Activated CD8-positive, alpha-beta memory T cell treated with anti-CD3 and anti-CD28 coated beads, Interleukin-2, amount 10 ng/mL, durations not matched to agents 7 days and 5 days (primary cell): ENCODE results near the gene RING1. TPM values are rescaled to one million over a fixed set of nuclear protein-coding genes. Genes with fewer than 3 reads are reported as not detected.
"Not testable (repeated sequence)": the region's sequence is repeated elsewhere in the genome, so short reads cannot be mapped to it uniquely, and the experiment has no call there.

Source experiments
- ATAC-seq: fragments of 150-1000 bp; cut with Tn5 transposase; one replicate; pipeline ENCODE4 v1.10.0; 2021; ENCODE audit warnings: moderate library complexity
- CTCF ChIA-PET: fragments of 350-600 bp; sonication (Branson Sonifier 250); formaldehyde crosslinking; loops from one replicate; lab custom pipeline; 2021; ENCODE audit warnings: antibody characterized with exemption; lab: Charles Lee
- DNase-seq: peaks from one replicate; pipeline ENCODE4 v3.0.0-alpha.2; 2020
- H3K27ac Mint-ChIP-seq: one replicate; pipeline ENCODE4 v1.8.0; 2021; ENCODE audit warnings: mild to moderate bottlenecking, mixed read lengths
- H3K27me3 Mint-ChIP-seq: one replicate; pipeline ENCODE4 v1.8.0; 2021; ENCODE audit warnings: mixed read lengths
- H3K36me3 Mint-ChIP-seq: one replicate; pipeline ENCODE4 v1.8.0; 2021; ENCODE audit warnings: mild to moderate bottlenecking, mixed read lengths
- H3K4me1 Mint-ChIP-seq: one replicate; pipeline ENCODE4 v1.8.0; 2021; ENCODE audit warnings: mixed read lengths
- H3K4me3 Mint-ChIP-seq: one replicate; pipeline ENCODE4 v1.8.0; 2021; ENCODE audit warnings: mild to moderate bottlenecking, moderate library complexity, mixed read lengths
- H3K9me3 Mint-ChIP-seq: one replicate; pipeline ENCODE4 v1.8.0; 2022; ENCODE audit warnings: low read depth, mixed read lengths
- total RNA-seq, 2 experiments: library from RNA; stranded (reverse); gene quantifications; one replicate each; pipeline ENCODE4 v1.2.3, GENCODE V29; 2021

The RING1 gene
- total RNA-seq, 2 experiments from 2014 or later: 32.6 to 37.8 TPM

GRCh38 chr6:33211136-33211535 lies 2.8 kb downstream of the RING1 start:
- no peak for ATAC-seq
- Mint-ChIP-seq H3K4me1 (peaks cover 36% of the 10 kb centered on the region), H3K27me3 (peaks cover 28% of the 10 kb centered on the region), H3K36me3 (peaks cover 18% of the 10 kb centered on the region), H3K27ac (no peak overlapping the region), H3K4me3 (no peak overlapping the region), H3K9me3 (no peaks in the 10 kb centered on the region)
- CTCF ChIA-PET: no interaction called here
- no peak for DNase-seq

- Mint-ChIP-seq H3K4me3 (no peak overlapping the region), H3K9me3 (no peaks in the 10 kb centered on the region), H3K4me1 (peaks cover 29% of the 10 kb centered on the region), H3K27ac (no peak overlapping the region), H3K36me3 (peaks cover 18% of the 10 kb centered on the region), H3K27me3 (peaks cover 28% of the 10 kb centered on the region)
- ATAC-seq: no peak
- no peak for DNase-seq
- CTCF ChIA-PET: no interaction called here
These were observed 3.5 kb downstream of the RING1 start for GRCh38 chr6:33211666-33212422.

- H3K27ac Mint-ChIP-seq: no peak overlapping the region
- H3K4me1 Mint-ChIP-seq: peaks cover 28% of the 10 kb centered on the region
- CTCF ChIA-PET: no interaction called here
- H3K4me3 Mint-ChIP-seq: no peak overlapping the region
- peaks cover 18% of the 10 kb centered on the region for H3K36me3 Mint-ChIP-seq
- ATAC-seq: no peak
- peaks cover 33% of the 10 kb centered on the region for H3K27me3 Mint-ChIP-seq
- no peaks in the 10 kb centered on the region for H3K9me3 Mint-ChIP-seq
- no peak for DNase-seq
These were observed 4.5 kb downstream of the RING1 start for GRCh38 chr6:33212857-33213165.

DNA sequence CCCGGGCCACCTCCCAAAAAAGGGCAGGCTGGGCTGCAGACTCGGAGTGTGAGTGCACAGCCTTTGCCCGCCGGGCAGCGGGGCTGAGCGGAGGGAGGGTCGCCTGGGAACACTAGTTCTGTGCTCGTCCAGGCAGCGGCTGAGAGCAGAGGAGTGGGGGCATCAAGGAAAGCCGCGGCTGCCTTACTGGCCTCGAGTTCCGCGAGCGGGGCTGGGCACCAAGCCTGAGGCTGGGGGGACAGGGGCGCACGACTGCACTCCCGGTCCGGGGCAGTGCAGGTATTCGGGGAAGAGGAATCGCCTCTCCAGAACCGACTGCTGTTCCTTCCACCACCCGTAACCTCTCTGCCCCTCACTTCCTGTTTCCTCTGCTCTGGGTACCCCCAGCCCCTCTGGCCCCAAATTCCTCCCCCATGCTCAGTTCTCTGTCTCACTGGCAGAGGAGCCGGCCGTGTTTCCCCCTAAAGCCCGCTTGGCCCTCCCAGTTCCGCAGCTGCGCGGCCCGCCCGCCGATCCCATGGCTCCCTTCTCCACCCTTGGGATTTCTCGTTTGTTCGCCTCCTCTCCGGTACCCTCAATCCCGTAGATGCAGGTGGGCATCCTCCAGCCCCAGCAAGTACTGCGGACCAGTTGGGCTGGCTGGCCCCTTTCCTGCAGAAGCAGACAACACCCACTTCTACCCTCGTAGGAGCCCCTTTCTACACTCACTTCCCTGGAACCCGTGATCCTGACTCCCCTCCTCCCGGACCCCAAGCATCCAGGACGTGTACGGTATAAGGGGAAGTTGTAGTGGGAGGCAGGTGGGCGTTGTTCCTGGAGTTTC lies 5.1 kb downstream of the RING1 start:
- H3K4me1 Mint-ChIP-seq: peaks cover 28% of the 10 kb centered on the region
- no peak overlapping the region for H3K27ac Mint-ChIP-seq
- H3K4me3 Mint-ChIP-seq: no peak overlapping the region
- H3K9me3 Mint-ChIP-seq: no peaks in the 10 kb centered on the region
- H3K36me3 Mint-ChIP-seq: peaks cover 18% of the 10 kb centered on the region
- H3K27me3 Mint-ChIP-seq: peaks cover 39% of the 10 kb centered on the region
- CTCF ChIA-PET: no interaction called here
- DNase-seq: peak; percentile 40
- ATAC-seq: peak; percentile 21

- DNase-seq (no peak), ATAC-seq (no peak)
- Mint-ChIP-seq H3K27ac (no peak overlapping the region), H3K27me3 (peaks cover 44% of the 10 kb centered on the region), H3K4me1 (peaks cover 25% of the 10 kb centered on the region), H3K9me3 (no peaks in the 10 kb centered on the region), H3K36me3 (peaks cover 18% of the 10 kb centered on the region), H3K4me3 (no peak overlapping the region)
- CTCF ChIA-PET: no interaction called here
These were observed 5.7 kb downstream of the RING1 start for GRCh38 chr6:33213989-33214335.

DNA sequence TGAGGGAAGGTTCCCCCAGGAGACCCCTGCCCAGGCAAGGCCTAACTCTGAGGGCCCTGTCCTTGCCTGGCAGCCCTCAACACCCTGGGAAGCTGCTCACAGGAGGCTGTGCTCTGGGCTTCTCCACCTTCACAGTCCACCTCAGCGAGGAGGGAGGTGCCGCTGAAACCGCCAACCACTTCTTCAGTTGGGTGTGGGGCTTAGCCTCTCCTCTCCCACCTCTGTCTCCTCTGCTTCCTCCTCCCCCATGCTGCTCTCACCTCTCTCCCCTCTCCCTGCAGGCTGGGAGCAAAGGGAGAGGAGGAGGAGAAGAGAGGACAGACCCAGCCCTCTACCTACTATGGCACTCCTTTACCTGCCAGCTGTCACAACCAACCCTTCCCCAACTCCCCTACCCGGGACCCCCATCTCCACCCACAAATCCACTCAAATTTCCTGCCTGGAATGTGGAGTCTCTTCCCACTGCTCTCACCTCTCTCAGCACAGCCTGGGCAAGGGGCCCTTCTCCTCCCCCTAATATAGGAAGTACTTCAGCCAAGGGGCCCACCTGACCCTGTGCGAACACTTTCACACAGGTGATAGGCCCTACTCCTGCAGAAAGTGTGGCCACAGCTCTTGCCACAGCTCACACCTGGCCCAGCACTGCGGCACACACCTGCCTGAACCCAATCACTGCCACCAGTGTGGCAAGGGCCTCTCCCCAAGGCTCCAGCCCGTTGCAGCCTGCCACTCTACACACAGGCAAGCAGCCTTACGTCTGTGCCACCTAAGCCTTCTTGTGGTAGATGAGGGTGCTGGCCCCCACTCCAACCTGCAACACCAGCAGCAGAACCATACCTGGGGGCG lies 7.2 kb downstream of the RING1 start:
- no peak for ATAC-seq
- peaks cover 50% of the 10 kb centered on the region for H3K27me3 Mint-ChIP-seq
- peaks cover 10% of the 10 kb centered on the region for H3K36me3 Mint-ChIP-seq
- no peak overlapping the region for H3K4me3 Mint-ChIP-seq
- no peak for DNase-seq
- peaks cover 16% of the 10 kb centered on the region for H3K4me1 Mint-ChIP-seq
- CTCF ChIA-PET: no interaction called here
- H3K9me3 Mint-ChIP-seq: no peaks in the 10 kb centered on the region
- H3K27ac Mint-ChIP-seq: no peak overlapping the region

DNA sequence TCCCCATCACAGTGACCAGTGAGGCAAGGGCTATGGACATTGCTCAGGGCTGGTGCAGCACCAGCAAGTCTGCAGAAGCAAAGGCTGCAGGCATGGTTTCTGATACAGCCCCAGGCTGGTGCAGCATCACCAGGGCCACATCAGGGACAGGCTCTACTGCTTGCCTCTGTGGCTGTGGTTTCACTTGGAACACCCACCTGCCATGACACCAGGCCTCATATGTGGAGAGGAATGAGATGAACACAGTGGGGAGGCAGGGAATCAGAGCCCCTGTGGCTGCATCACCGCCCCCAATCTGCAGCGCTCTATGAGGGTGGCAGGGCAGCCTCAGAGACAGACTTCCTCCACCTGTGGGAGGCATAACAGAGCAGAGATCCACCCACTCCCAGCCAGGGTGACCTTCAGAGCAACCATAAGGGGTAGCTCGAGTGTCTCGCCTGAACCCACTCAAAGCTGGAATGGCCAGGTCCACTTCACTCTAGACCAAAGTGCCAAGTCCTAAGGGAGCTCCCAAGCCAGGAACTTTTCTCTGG lies 7.9 kb downstream of the RING1 start:
- CTCF ChIA-PET: no interaction called here
- no peak overlapping the region for H3K4me3 Mint-ChIP-seq
- peaks cover 14% of the 10 kb centered on the region for H3K4me1 Mint-ChIP-seq
- DNase-seq (no peak), ATAC-seq (no peak)
- no peaks in the 10 kb centered on the region for H3K9me3 Mint-ChIP-seq
- peaks cover 8% of the 10 kb centered on the region for H3K36me3 Mint-ChIP-seq
- peaks cover 51% of the 10 kb centered on the region for H3K27me3 Mint-ChIP-seq
- H3K27ac Mint-ChIP-seq: no peak overlapping the region

GRCh38 chr6:33217246-33217645 lies 8.9 kb downstream of the RING1 start:
- H3K27ac Mint-ChIP-seq: no peak overlapping the region
- H3K4me1 Mint-ChIP-seq: peaks cover 14% of the 10 kb centered on the region
- ATAC-seq: no peak
- H3K4me3 Mint-ChIP-seq: no peak overlapping the region
- CTCF ChIA-PET: no interaction called here
- DNase-seq: no peak
- peaks cover 61% of the 10 kb centered on the region for H3K27me3 Mint-ChIP-seq
- H3K9me3 Mint-ChIP-seq: no peaks in the 10 kb centered on the region
- H3K36me3 Mint-ChIP-seq: peaks cover 4% of the 10 kb centered on the region

GRCh38 chr6:33217681-33218080 lies 9.4 kb downstream of the RING1 start:
- peaks cover 61% of the 10 kb centered on the region for H3K27me3 Mint-ChIP-seq
- ATAC-seq (no peak), DNase-seq (no peak)
- H3K36me3 Mint-ChIP-seq: peaks cover 2% of the 10 kb centered on the region
- CTCF ChIA-PET: interaction anchor here (0.7 kb wide), 1 partner anchor 25 kb away, joined by 3 read pairs; no protein-coding TSS in a partner anchor
- H3K27ac Mint-ChIP-seq: no peak overlapping the region
- peaks cover 11% of the 10 kb centered on the region for H3K4me1 Mint-ChIP-seq
- no peak overlapping the region for H3K4me3 Mint-ChIP-seq
- H3K9me3 Mint-ChIP-seq: no peaks in the 10 kb centered on the region

- peaks cover 50% of the 10 kb centered on the region for H3K27me3 Mint-ChIP-seq
- H3K36me3 Mint-ChIP-seq, H3K27ac Mint-ChIP-seq, H3K4me3 Mint-ChIP-seq, H3K9me3 Mint-ChIP-seq, H3K4me1 Mint-ChIP-seq, DNase-seq, ATAC-seq: not testable (repeated sequence)
- CTCF ChIA-PET: interaction anchor here (0.5 to 1.6 kb wide), 3 partner anchors 11 to 21 kb away, joined by 3 to 5 read pairs (median 4); no protein-coding TSS in a partner anchor
These were observed 18.3 kb downstream of the RING1 start for GRCh38 chr6:33226503-33227120.

- DNase-seq (no peak), ATAC-seq (no peak)
- no peaks in the 10 kb centered on the region for H3K36me3 Mint-ChIP-seq
- H3K4me1 Mint-ChIP-seq: no peaks in the 10 kb centered on the region
- H3K9me3 Mint-ChIP-seq: no peaks in the 10 kb centered on the region
- no peak overlapping the region for H3K27ac Mint-ChIP-seq
- CTCF ChIA-PET: interaction anchor here (1.0 kb wide), 1 partner anchor 13 kb away, joined by 3 read pairs; no protein-coding TSS in a partner anchor
- H3K4me3 Mint-ChIP-seq: no peak overlapping the region
- H3K27me3 Mint-ChIP-seq: peaks cover 42% of the 10 kb centered on the region
These were observed 26.9 kb downstream of the RING1 start for GRCh38 chr6:33235221-33235634.

DNA sequence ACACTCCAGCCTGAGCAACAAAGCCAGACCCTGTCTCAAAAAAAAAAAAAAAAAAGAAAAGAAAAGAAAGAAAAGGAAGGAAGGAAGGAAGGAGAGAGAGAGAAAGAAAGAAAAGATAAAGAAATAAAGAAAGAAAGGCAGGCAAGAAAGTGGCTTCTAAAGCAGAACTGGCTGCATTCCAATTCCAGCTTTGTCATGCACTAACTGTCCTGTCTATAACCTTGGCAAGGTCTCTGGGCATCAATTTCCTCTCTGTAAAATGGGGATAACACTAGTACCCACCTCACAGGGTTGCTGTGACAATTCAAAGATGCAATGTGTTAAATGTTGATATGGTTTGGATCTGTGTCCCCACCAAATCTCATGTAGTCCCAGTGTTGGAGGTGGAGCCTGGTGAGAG lies 28.0 kb downstream of the RING1 start:
- H3K27ac Mint-ChIP-seq: no peak overlapping the region
- no peak for ATAC-seq
- H3K27me3 Mint-ChIP-seq: peaks cover 45% of the 10 kb centered on the region
- H3K36me3 Mint-ChIP-seq: no peaks in the 10 kb centered on the region
- DNase-seq: no peak
- CTCF ChIA-PET: interaction anchor here (0.7 kb wide), 1 partner anchor 38 kb away, joined by 3 read pairs; no protein-coding TSS in a partner anchor
- no peaks in the 10 kb centered on the region for H3K9me3 Mint-ChIP-seq
- H3K4me3 Mint-ChIP-seq: no peak overlapping the region
- H3K4me1 Mint-ChIP-seq: peaks cover 2% of the 10 kb centered on the region
